Measurements from ENCODE around the gene SCN11A. TPM values are rescaled to one million over a fixed set of nuclear protein-coding genes. Genes with fewer than 3 reads are reported as not detected.

SCN11A gene
- total RNA-seq, 1 experiment from 2014 or later, result 0.05 TPM

GRCh38 chr3:39056151-39056550, 4.4 kb upstream of the SCN11A start:
- intact Hi-C loops (cut with micrococcal nuclease), result no loop called here
- H3K9me2 ChIP-seq (ENCODE audit: insufficient read depth), result no peaks in the 10 kb centered on the region
- no peak overlapping the region for H3K4me2 ChIP-seq (ENCODE audit: low read length)
- no peaks in the 10 kb centered on the region for H3K36me3 ChIP-seq (ENCODE audit: control insufficient read depth in 1 of 2, insufficient read depth in 2 of 2, low read length in 2 of 2)
- H3K9me3 ChIP-seq (ENCODE audit: control insufficient read depth in 1 of 2, insufficient read depth in 1 of 2, low read depth in 1 of 2, low read length in 2 of 2), result no peaks in the 10 kb centered on the region
- no TSS peak for BruUV-seq (replicated peaks)
- no peak overlapping the region for H2AFZ ChIP-seq (ENCODE audit: low read depth, low read length, poor library complexity, severe bottlenecking)
- DNase-seq (ENCODE audit: low read depth, low spot score) (no peak), ATAC-seq (no peak)
- ChIA-PET CTCF (no interaction called here), RAD21 (ENCODE audit: low non-redundant PET in 1 of 2, low total read pairs in 2 of 2, uncharacterized antibody in 2 of 2, unreplicated experiment in 2 of 2) (no interaction called here), POLR2A (no interaction called here)
- H3K27me3 ChIP-seq (ENCODE audit: insufficient read depth, low read length), result no peaks in the 10 kb centered on the region
- H4K20me1 ChIP-seq (ENCODE audit: insufficient read depth), result no peaks in the 10 kb centered on the region
- peaks cover 4 to 9% of the 10 kb centered on the region in 2 experiments; a peak in 2 of 4 replicates for H3K4me1 ChIP-seq (ENCODE audit: control insufficient read depth in 1 of 2, insufficient read depth in 2 of 2, low read length in 2 of 2)
- no peak overlapping the region for H3K27ac ChIP-seq (ENCODE audit: low read depth, low read length)
- peaks cover 20% of the 10 kb centered on the region for H3K79me2 ChIP-seq (ENCODE audit: insufficient read depth, low read length)
- TF ChIP-seq TCF7L2 (IDR thresholded peaks at IDR 0.05; ENCODE audit: borderline replicate concordance, extremely low read depth, insufficient read depth, insufficient read length) (no peak), ELF1 (IDR thresholded peaks at IDR 0.05; ENCODE audit: borderline replicate concordance, low read depth) (no peak), ZBTB33 (IDR thresholded peaks at IDR 0.05; ENCODE audit: extremely low read depth, insufficient replicate concordance, low read length) (no peak), YY1 (IDR thresholded peaks at IDR 0.05; ENCODE audit: extremely low read depth, insufficient replicate concordance, low read depth, low read length) (no peak), POLR2A (IDR thresholded peaks at IDR 0.05; ENCODE audit: borderline replicate concordance, extremely low read depth, insufficient read depth, insufficient read length) (no peak), FOSL1 (IDR thresholded peaks at IDR 0.05; ENCODE audit: low read depth) (no peak), SIN3A (IDR thresholded peaks at IDR 0.05; ENCODE audit: low read depth) (no peak), RAD21 (IDR thresholded peaks at IDR 0.05; ENCODE audit: low read depth) (no peak), MAX (IDR thresholded peaks at IDR 0.05) (no peak), CBX3 (IDR thresholded peaks at IDR 0.05; ENCODE audit: low read depth) (no peak), REST (IDR thresholded peaks at IDR 0.05; ENCODE audit: low read depth) (no peak), ZFX (IDR thresholded peaks at IDR 0.05) (no peak), JUND (IDR thresholded peaks at IDR 0.05) (no peak), ATF3 (IDR thresholded peaks at IDR 0.05) (no peak), EGR1 (IDR thresholded peaks at IDR 0.05; ENCODE audit: low read depth) (no peak), ZNF274 (IDR thresholded peaks at IDR 0.05; ENCODE audit: low read depth, low read length) (no peak), POLR2AphosphoS5 (IDR thresholded peaks at IDR 0.05; ENCODE audit: low read depth, low read length) (no peak), EZH2phosphoT487 (IDR thresholded peaks at IDR 0.05; ENCODE audit: borderline replicate concordance) (no peak)
- no peak overlapping the region for H3K4me3 ChIP-seq (replicated peaks in 1 of 2; ENCODE audit: low read depth in 1 of 2, low read length in 2 of 2)
- no peak overlapping the region for H3K9ac ChIP-seq (ENCODE audit: low read length)
